Body of pancreas (tissue), 4 donors: Measurements from ENCODE around the gene PNMT. TPM values are rescaled to one million over a fixed set of nuclear protein-coding genes. Genes with fewer than 3 reads are reported as not detected.

Experiments
- ATAC-seq: fragments of 150-250 bp; one replicate; pipeline ENCODE4 v1.9.1; 2016
- DNase-seq, 4 donors: peaks; one replicate each; pipeline ENCODE4 v3.0.0-alpha.2; 2019
- H3K27ac ChIP-seq, 4 donors: fragments of 200-600 bp; sonication (generic); 1 replicate in 3 of 4; 2 replicates in 1 of 4; pipeline versions ENCODE4 v1.5.1 to v1.6.1; 2016 to 2019; ENCODE audit warnings: mild to moderate bottlenecking in 1 of 4, mixed read lengths in 1 of 4, moderate library complexity in 1 of 4
- H3K27me3 ChIP-seq, 2 donors: fragments of 200-600 bp; sonication (generic); one replicate each; pipeline ENCODE4 v1.6.0; 2016; ENCODE audit warnings: mild to moderate bottlenecking in 1 of 2
- H3K36me3 ChIP-seq, 2 donors: fragments of 200-600 bp; sonication (generic); replicated peaks in 1 of 2; 2 replicates each; pipeline ENCODE4 v1.5.1; 2016; ENCODE audit warnings: low read depth in 2 of 2; ENCODE audit not compliant: insufficient read depth in 1 of 2
- H3K4me1 ChIP-seq: fragments of 200-600 bp; sonication (generic); one replicate; pipeline ENCODE4 v1.6.0; 2016
- H3K4me3 ChIP-seq, 2 donors: fragments of 200-600 bp; sonication (generic); 1 replicate in 1 of 2; 2 replicates in 1 of 2; pipeline ENCODE4 v1.5.1; 2016 to 2019
- H3K9me3 ChIP-seq, 3 donors: fragments of 200-600 bp; sonication (generic); 1 replicate in 2 of 3; 2 replicates in 1 of 3; pipeline ENCODE4 v1.5.1; 2016
- CTCF ChIP-seq, 7 experiments: fragments of 450-650 bp in 4 of 7; fragments of 200-600 bp in 3 of 7; sonication (generic) in 3 of 7; IDR thresholded peaks; one replicate each; pipeline ENCODE4 v1.5.1; 2016 to 2019; ENCODE audit warnings: antibody characterized with exemption in 7 of 7
- POLR2A ChIP-seq, 3 donors: fragments of 450-650 bp; IDR thresholded peaks; one replicate each; pipeline ENCODE4 v1.6.1; 2016; ENCODE audit warnings: antibody characterized with exemption in 3 of 3, mild to moderate bottlenecking in 2 of 3
- WGBS, 2 donors: methylation state at CpG; one replicate each; pipeline ENCODE4 v1.1.5; 2017; 5-methylcytosine and 5-hydroxymethylcytosine counted together
- intact Hi-C: fragments of 100-400 bp; cut with DNase I; formaldehyde crosslinking; loops from one replicate; pipeline ENCODE4 v1.15.1; 2023
- total RNA-seq, 2 donors: library from RNA; depleted of rRNA; stranded (reverse); fragments of >200 nt; gene quantifications; one replicate each; pipeline ENCODE4 v1.1.0, GENCODE V29; 2016

The PNMT gene
- total RNA-seq, 2 donors from 2014 or later, result 1.3 to 2.6 TPM

GRCh38 chr17:39705786-39706348 is 37.6 kb downstream of the PNMT start:
- 0 to 34% methylated on average over 2 to 12 of the region's 12 CpGs for WGBS, 2 donors

GRCh38 chr17:39706383-39706782 is 38.1 kb downstream of the PNMT start:
- intact Hi-C loops, result no loop called here
- DNase-seq, result peak in 2 of 4 donors; percentile 39

More at GRCh38 chr17:39705786-39706348, 37.6 kb downstream of the PNMT start:
- no peaks in the 10 kb centered on the region for H3K9me3 ChIP-seq
- H3K4me1 ChIP-seq, result peaks cover 76% of the 10 kb centered on the region
- no peaks in the 10 kb centered on the region for H3K27me3 ChIP-seq
- no peaks in the 10 kb centered on the region for H3K36me3 ChIP-seq
- no peak overlapping the region for H3K4me3 ChIP-seq
- intact Hi-C loops, result no loop called here
- DNase-seq, result peak; percentile 89 to 96 (median 94)
- peak; percentile 92 for ATAC-seq
- peak overlapping the region; percentile 95 to 99 (median 97) for H3K27ac ChIP-seq
- TF ChIP-seq CTCF (IDR thresholded peaks at IDR 0.05), result peak in 4 of 7 experiments; percentile 47 to 69 (median 50)
- peak; percentile 30 to 68 (median 61) for TF ChIP-seq POLR2A (IDR thresholded peaks at IDR 0.05)

GRCh38 chr17:39706921-39707337 is 38.7 kb downstream of the PNMT start:
- Histone ChIP-seq H3K27me3 (no peaks in the 10 kb centered on the region), H3K4me1 (peaks cover 65% of the 10 kb centered on the region), H3K4me3 (no peak overlapping the region), H3K9me3 (no peaks in the 10 kb centered on the region), H3K27ac (peak overlapping the region; percentile 95 to 99 (median 97)), H3K36me3 (peaks cover 0 to 2% of the 10 kb centered on the region in 2 donors)
- ATAC-seq (no peak), DNase-seq (no peak)
- intact Hi-C loops, result no loop called here
- no peak for TF ChIP-seq CTCF (IDR thresholded peaks at IDR 0.05)
- WGBS, 2 donors, result 56 to 80% methylated on average over 3 to 7 of the region's 7 CpGs

More at GRCh38 chr17:39706383-39706782, 38.1 kb downstream of the PNMT start:
- no peaks in the 10 kb centered on the region for H3K36me3 ChIP-seq
- peak; percentile 8 for ATAC-seq
- H3K4me1 ChIP-seq, result peaks cover 71% of the 10 kb centered on the region
- no peaks in the 10 kb centered on the region for H3K27me3 ChIP-seq
- no peaks in the 10 kb centered on the region for H3K9me3 ChIP-seq
- TF ChIP-seq POLR2A (IDR thresholded peaks at IDR 0.05) (no peak), CTCF (IDR thresholded peaks at IDR 0.05) (no peak)
- H3K27ac ChIP-seq, result peak overlapping the region; percentile 95 to 99 (median 97)
- no peak overlapping the region for H3K4me3 ChIP-seq
- 41 to 57% methylated on average over 7 to 8 of the region's 8 CpGs for WGBS, 2 donors

GRCh38 chr17:39709319-39709997 is 41.2 kb downstream of the PNMT start:
- no peak for TF ChIP-seq CTCF (IDR thresholded peaks at IDR 0.05)
- Histone ChIP-seq H3K36me3 (peaks cover 0 to 8% of the 10 kb centered on the region in 2 donors), H3K4me3 (no peak overlapping the region), H3K27ac (peak overlapping the region in 1 of 4 donors; percentile 97), H3K27me3 (no peaks in the 10 kb centered on the region), H3K4me1 (peaks cover 40% of the 10 kb centered on the region), H3K9me3 (no peaks in the 10 kb centered on the region)
- 84 to 87% methylated on average over 14 of the region's 14 CpGs for WGBS, 2 donors
- DNase-seq, result no peak
- intact Hi-C loops, result no loop called here
- no peak for ATAC-seq
